OCI-LY1 (cell line): Measurements from ENCODE around the gene B3GAT2.

Experiments
- CTCF ChIP-seq: fragments of 200-600 bp; sonication (generic), shearing (Covaris generic); IDR thresholded peaks from 2 replicates; pipeline ENCODE4 v1.5.1; 2017; ENCODE audit warnings: mild to moderate bottlenecking, antibody characterized with exemption, low read length, moderate library complexity, mixed read lengths
- EZH2 ChIP-seq: fragments of 200-600 bp; sonication (generic), shearing (Covaris generic); IDR thresholded peaks from 2 replicates; pipeline ENCODE4 v1.8.0; 2017; ENCODE audit warnings: borderline replicate concordance, mixed run types, mild to moderate bottlenecking, antibody characterized with exemption, low read length, moderate library complexity, mixed read lengths

GRCh38 chr6:70872469-70872868, 84.4 kb downstream of the B3GAT2 start:
- TF ChIP-seq CTCF (no peak), EZH2 (no peak)
